ENCODE data around the gene RCAN1.

RCAN1 gene

DNA sequence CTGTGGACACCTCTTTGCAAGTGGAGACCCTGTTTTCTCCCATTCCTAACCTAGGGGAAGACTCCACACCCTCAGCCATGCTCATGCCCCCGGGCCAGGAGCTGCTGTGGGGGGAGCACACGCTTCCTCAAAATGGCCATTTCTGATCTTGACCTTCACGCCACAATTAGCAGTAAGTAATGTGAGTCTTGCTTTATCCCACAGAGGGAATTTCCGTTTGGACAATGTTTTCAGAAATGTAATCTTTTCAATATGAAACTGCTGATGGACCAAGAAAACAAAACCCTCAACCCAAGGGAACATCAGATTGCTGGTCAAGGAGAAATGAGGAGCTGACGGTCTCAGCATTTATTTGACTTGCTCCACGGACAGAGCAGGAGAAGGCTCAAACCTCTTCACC is 94.6 kb downstream of the RCAN1 start:
- TF ChIP-seq CTCF (IDR thresholded peaks at IDR 0.05; ENCODE audit: insufficient read depth, low read length, missing control alignments) = no peak
- ChIA-PET CTCF (interaction anchor here (2.1 to 26.3 kb wide), 4 partner anchors 11 to 83 kb away, joined by 4 to 351 read pairs (median 96); no protein-coding TSS in a partner anchor), POLR2A (interaction anchor here (1.3 to 1.6 kb wide), 2 partner anchors 62 to 83 kb away, joined by 3 read pairs; no protein-coding TSS in a partner anchor)
- DNase-seq (ENCODE audit: low read depth, low spot score) = no peak
- no peak overlapping the region for H3K4me3 ChIP-seq (ENCODE audit: low read depth, low read length)

DNA sequence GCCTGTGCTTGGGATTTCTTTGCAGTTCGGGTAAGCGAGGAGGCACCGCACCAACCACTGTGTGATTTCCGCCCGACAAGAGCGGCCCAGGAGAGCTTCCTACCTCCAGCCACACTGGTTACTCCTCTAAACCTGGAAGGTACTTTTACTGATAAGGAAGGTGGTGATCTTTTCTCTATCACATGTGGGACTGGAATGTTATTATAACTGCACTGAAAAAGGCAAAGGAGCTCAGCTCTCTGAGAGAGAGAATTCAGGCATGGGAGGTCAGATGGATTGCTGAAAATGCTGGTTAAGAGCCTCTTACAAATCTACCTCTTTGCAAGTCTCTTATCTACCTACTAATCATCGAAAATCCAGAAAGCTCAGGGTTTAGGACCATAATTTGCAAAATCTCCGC is 95.2 kb downstream of the RCAN1 start:
- no peak for TF ChIP-seq CTCF (IDR thresholded peaks at IDR 0.05; ENCODE audit: insufficient read depth, low read length, missing control alignments)
- no peak for DNase-seq (ENCODE audit: low read depth, low spot score)
- ChIA-PET POLR2A (interaction anchor here (1.3 kb wide), 1 partner anchor 63 kb away, joined by 3 read pairs; no protein-coding TSS in a partner anchor), CTCF (interaction anchor here (2.1 to 26.3 kb wide), 4 partner anchors 10 to 83 kb away, joined by 4 to 351 read pairs (median 96); no protein-coding TSS in a partner anchor)
- no peak overlapping the region for H3K4me3 ChIP-seq (ENCODE audit: low read depth, low read length)

GRCh38 chr21:34519016-34519415 is 95.9 kb downstream of the RCAN1 start:
- ChIA-PET CTCF (interaction anchor here (1.8 to 26.3 kb wide), 5 partner anchors 10 to 157 kb away, joined by 4 to 351 read pairs (median 33); no protein-coding TSS in a partner anchor), POLR2A (interaction anchor here (1.2 to 1.3 kb wide), 2 partner anchors 8 to 64 kb away, joined by 3 to 4 read pairs; no protein-coding TSS in a partner anchor)
- DNase-seq (ENCODE audit: low read depth, low spot score) = no peak
- TF ChIP-seq CTCF (IDR thresholded peaks at IDR 0.05; ENCODE audit: insufficient read depth, low read length, missing control alignments) = no peak
- no peak overlapping the region for H3K4me3 ChIP-seq (ENCODE audit: low read depth, low read length)

DNA sequence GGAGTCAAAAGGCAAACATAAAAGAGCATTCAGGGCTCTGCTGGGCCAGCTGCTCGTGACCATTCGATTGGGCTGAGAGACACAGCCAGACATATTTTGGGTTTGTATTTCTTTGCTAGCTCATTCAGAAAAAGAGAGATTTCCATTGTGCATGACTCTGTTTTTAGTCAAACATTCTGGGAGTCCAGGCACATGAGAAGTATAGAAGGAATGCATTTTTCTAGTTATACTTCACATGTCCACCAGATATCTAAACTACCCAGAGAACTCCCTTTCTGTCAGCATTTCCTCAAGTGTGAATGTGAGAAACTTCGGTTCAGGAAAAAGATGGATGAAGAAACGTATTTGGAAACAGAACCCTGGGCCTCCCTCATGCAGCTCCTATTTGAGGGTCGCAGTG is 96.6 kb downstream of the RCAN1 start:
- no peak for DNase-seq (ENCODE audit: low read depth, low spot score)
- no peak overlapping the region for H3K4me3 ChIP-seq (ENCODE audit: low read depth, low read length)
- TF ChIP-seq CTCF (IDR thresholded peaks at IDR 0.05; ENCODE audit: insufficient read depth, low read length, missing control alignments) = no peak
- ChIA-PET POLR2A (interaction anchor here (0.5 to 1.2 kb wide), 2 partner anchors 8 to 119 kb away, joined by 3 to 4 read pairs; no protein-coding TSS in a partner anchor), CTCF (interaction anchor here (0.6 to 26.3 kb wide), 8 partner anchors 9 to 156 kb away, joined by 3 to 351 read pairs (median 4); no protein-coding TSS in a partner anchor)

DNA sequence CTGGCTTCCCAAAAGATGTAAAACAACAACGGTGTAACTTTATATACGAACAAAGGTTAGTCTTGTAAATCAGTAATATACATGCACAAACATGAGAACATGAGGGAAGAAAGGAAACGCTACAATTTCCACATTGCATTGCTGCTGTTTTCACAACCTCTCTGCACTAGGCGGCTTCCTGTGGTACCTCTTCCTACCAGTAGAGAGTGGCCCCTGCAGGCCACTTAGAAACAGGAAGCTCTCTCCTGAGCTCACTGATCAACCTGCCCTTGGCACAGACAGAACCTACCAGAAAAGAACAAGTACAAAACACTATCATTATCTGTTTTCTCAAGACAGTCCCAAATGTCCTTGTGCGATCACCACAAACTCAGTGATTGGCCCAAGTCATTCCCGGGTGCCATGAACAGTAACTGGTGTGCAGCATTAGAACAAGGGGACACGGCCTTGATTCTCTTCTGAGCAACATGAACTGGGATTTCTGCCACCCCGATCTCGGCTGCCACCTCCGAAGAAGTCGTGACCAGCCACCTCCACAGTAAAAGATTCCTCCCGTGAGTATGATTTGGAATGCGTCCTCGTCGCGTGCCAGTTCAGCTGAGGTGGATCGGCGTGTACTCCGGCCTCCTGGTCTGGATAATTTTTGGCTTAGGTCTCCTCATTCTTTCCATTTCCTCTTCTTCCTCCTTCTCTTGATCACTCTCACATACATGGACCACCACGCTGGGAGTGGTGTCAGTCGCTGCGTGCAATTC is 97.2 kb downstream of the RCAN1 start:
- TF ChIP-seq CTCF (IDR thresholded peaks at IDR 0.05; ENCODE audit: insufficient read depth, low read length, missing control alignments) = peak; percentile 26
- POLR2A ChIA-PET = interaction anchor here (1.2 kb wide), 1 partner anchor 9 kb away, joined by 4 read pairs; no protein-coding TSS in a partner anchor
- H3K4me3 ChIP-seq (ENCODE audit: low read depth, low read length) = no peak overlapping the region
- DNase-seq (ENCODE audit: low read depth, low spot score) = no peak
- CTCF ChIA-PET = interaction anchor here (0.9 to 26.3 kb wide), 8 partner anchors 8 to 155 kb away, joined by 3 to 351 read pairs (median 6); no protein-coding TSS in a partner anchor

DNA sequence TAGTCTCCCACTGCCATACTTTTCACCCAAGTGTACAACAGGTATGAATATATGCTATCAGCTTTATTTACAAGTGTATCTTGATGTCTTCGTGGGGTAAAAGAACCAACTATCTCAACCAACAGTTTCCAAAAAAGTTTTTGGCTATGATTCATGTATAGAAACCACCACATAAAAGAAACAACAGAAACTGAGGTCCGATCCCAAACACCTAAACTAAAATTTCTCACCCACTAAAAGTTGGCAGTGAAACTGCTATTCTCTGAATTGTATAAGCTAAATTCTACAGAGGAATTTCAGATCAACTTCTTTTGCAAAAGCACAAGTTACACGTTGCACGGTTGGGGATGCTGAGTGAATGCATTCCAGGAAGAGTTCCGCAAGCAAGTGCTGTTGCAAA is 97.9 kb downstream of the RCAN1 start:
- DNase-seq (ENCODE audit: low read depth, low spot score) = no peak
- CTCF ChIA-PET = interaction anchor here (1.1 to 26.3 kb wide), 7 partner anchors 8 to 155 kb away, joined by 3 to 351 read pairs (median 6); no protein-coding TSS in a partner anchor
- H3K4me3 ChIP-seq (ENCODE audit: low read depth, low read length) = no peak overlapping the region
- no peak for TF ChIP-seq CTCF (IDR thresholded peaks at IDR 0.05; ENCODE audit: insufficient read depth, low read length, missing control alignments)
- POLR2A ChIA-PET = no interaction called here

Measured in AG04449 (cell line).